ENCODE results near the gene ARHGEF40.
A peak's percentile ranks its signal among the peaks of the same experiment; 100 is the strongest.

DNA sequence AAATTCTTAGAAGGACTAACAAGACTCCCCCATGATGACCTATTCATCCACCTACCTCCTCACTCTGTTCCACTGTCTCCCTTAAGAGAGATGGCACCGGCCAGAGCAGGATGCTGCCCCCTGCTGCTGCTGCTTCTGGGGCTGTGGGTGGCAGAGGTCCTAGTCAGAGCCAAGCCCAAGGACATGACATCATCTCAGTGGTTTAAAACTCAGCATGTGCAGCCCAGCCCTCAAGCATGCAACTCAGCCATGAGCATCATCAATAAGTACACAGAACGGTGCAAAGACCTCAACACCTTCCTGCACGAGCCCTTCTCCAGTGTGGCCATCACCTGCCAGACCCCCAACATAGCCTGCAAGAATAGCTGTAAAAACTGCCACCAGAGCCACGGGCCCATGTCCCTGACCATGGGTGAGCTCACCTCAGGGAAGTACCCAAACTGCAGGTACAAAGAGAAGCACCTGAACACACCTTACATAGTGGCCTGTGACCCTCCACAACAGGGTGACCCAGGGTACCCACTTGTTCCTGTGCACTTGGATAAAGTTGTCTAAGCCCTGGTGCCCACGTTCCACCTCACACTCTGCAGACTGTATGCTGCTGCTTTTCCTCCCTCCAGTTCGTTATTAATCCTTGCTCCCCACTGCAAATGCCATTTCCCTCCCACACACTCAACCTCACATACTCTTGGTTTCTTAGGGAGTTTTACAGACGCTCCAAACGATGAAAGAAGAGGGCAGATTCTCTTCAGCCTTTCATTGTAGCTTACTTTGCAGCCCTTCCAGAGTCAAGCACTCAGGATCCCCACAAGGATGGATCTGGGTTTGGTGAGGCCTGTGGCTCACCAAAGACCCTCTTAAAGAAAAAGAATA, 12.1 kb upstream of the ARHGEF40 start, which contains the start of gene RNASE8:
- TF ChIP-seq, protein P1, sequence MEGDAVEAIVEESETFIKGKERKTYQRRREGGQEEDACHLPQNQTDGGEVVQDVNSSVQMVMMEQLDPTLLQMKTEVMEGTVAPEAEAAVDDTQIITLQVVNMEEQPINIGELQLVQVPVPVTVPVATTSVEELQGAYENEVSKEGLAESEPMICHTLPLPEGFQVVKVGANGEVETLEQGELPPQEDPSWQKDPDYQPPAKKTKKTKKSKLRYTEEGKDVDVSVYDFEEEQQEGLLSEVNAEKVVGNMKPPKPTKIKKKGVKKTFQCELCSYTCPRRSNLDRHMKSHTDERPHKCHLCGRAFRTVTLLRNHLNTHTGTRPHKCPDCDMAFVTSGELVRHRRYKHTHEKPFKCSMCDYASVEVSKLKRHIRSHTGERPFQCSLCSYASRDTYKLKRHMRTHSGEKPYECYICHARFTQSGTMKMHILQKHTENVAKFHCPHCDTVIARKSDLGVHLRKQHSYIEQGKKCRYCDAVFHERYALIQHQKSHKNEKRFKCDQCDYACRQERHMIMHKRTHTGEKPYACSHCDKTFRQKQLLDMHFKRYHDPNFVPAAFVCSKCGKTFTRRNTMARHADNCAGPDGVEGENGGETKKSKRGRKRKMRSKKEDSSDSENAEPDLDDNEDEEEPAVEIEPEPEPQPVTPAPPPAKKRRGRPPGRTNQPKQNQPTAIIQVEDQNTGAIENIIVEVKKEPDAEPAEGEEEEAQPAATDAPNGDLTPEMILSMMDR (IDR thresholded peaks at IDR 0.05; ENCODE audit: low read depth, low read length, poor library complexity, severe bottlenecking) = peak; percentile 35
- TF ChIP-seq EZH2phosphoT487 (IDR thresholded peaks at IDR 0.05; ENCODE audit: borderline replicate concordance, low read length) = no peak
